ENCODE measurements around the gene HS1BP3.
A peak's percentile ranks its signal among the peaks of the same experiment; 100 is the strongest.

- TF ChIP-seq CTCF (IDR thresholded peaks at IDR 0.05) (peak; percentile 95), EZH2 (IDR thresholded peaks at IDR 0.05) (peak; percentile 60), EZH2phosphoT487 (IDR thresholded peaks at IDR 0.05) (peak; percentile 45)
These were observed 10.8 kb upstream of the HS1BP3 start for GRCh38 chr2:20661421-20662307.

Data from neural progenitor cell (in vitro differentiated cells).